ENCODE results near the gene CENPF.

The CENPF gene

GRCh38 chr1:214567481-214567980, 35.5 kb upstream of the CENPF start:
- H3K27ac ChIP-seq, result no peak overlapping the region
- no peak for TF ChIP-seq CTCF (conservative IDR thresholded peaks at IDR 0.05)
- TF ChIP-seq ZFX (IDR thresholded peaks at IDR 0.05), result no peak

GRCh38 chr1:214568328-214568727, 34.7 kb upstream of the CENPF start:
- no peak for TF ChIP-seq CTCF (conservative IDR thresholded peaks at IDR 0.05)
- TF ChIP-seq ZFX (IDR thresholded peaks at IDR 0.05), result no peak
- peak overlapping the region; percentile 62 for H3K27ac ChIP-seq

GRCh38 chr1:214569357-214570004, 33.5 kb upstream of the CENPF start:
- peak overlapping the region; percentile 62; the same call in 1 of the 2 replicates for H3K27ac ChIP-seq

GRCh38 chr1:214570442-214570841, 32.6 kb upstream of the CENPF start:
- no peak overlapping the region for H3K27ac ChIP-seq
- no peak for TF ChIP-seq ZFX (IDR thresholded peaks at IDR 0.05)
- TF ChIP-seq CTCF (conservative IDR thresholded peaks at IDR 0.05), result no peak

More at GRCh38 chr1:214569357-214570004, 33.5 kb upstream of the CENPF start:
- TF ChIP-seq ZFX (IDR thresholded peaks at IDR 0.05) (no peak), CTCF (conservative IDR thresholded peaks at IDR 0.05) (no peak)

- H3K27ac ChIP-seq, result no peak overlapping the region
Measured at GRCh38 chr1:214571281-214571680, 31.7 kb upstream of the CENPF start.

DNA sequence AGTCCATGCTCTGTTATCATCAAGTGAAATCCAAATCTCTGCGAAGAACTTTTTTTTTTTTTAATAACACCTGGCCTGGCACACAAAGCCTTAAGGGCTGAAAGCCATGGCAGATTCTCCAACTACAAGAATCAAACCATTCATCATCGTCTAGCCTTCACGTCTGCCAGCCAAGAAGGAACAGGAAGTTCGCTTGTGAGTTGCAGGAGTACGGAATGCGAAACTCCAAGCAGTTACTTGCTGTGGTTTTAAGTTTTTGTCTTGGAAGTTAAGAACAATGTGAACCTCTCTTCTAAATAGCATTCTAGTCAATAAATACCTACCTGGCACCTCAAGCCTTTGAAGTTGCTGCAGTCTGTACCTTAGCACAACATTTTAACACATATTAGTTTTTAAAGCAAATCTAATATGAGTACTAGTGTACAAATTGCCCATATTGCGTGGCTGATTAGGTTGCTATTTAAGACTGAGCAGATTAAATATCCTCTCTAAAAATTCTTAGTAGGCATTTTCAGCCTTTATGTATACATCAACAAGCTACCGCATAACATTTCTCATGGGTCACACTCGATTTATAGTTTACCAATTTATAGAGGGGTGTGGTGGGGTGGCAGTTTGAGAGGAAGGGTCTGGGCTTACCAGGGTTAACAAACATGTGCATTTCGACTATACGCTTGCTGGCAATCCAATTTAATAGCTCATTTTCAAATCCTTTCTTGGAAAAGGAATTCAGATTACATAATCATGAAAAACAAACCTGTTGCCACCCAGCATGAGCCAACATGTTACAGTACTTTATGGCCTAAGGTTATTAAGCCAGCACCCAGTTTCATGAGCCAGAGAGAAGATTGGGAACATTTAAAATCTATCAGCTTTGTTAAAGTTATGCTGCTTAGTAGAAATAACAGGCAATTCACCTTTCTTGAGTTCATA, 29.3 kb upstream of the CENPF start:
- no peak for TF ChIP-seq CTCF (conservative IDR thresholded peaks at IDR 0.05)
- TF ChIP-seq ZFX (IDR thresholded peaks at IDR 0.05), result no peak
- H3K27ac ChIP-seq, result no peak overlapping the region

More at GRCh38 chr1:214571281-214571680, 31.7 kb upstream of the CENPF start:
- no peak for TF ChIP-seq CTCF (conservative IDR thresholded peaks at IDR 0.05)
- no peak for TF ChIP-seq ZFX (IDR thresholded peaks at IDR 0.05)

Data from C4-2B (cell line).